Kidney (tissue), 14 donors: ENCODE data around the gene CABYR. TPM values are rescaled to one million over a fixed set of nuclear protein-coding genes. Genes with fewer than 3 reads are reported as not detected.
A peak's percentile ranks its signal among the peaks of the same experiment; 100 is the strongest.

Source experiments
- DNase-seq, 5 donors: peaks; one replicate each; pipeline ENCODE4 v3.0.0-alpha.2; 2013 to 2020
- FAIRE-seq: peaks from 2 replicates; lab custom pipeline; 2012; peaks lifted over from hg19 to GRCh38; lab: Jason Lieb, UNC
- H3K27ac ChIP-seq, 2 donors: one replicate each; pipeline ENCODE4 v1.7.0; 2013; ENCODE audit warnings: low read depth in 2 of 2, low read length in 2 of 2, inconsistent platforms in 1 of 2
- H3K27me3 ChIP-seq: one replicate; pipeline ENCODE4 v1.7.1; 2013; ENCODE audit warnings: low read length, inconsistent platforms; ENCODE audit not compliant: control insufficient read depth, insufficient read depth
- H3K36me3 ChIP-seq, 3 donors: one replicate each; pipeline versions ENCODE4 v1.7.0 to v1.7.1; 2013; ENCODE audit warnings: low read length in 3 of 3, control low read depth in 1 of 3, inconsistent platforms in 1 of 3; ENCODE audit not compliant: insufficient read depth in 3 of 3, control insufficient read depth in 2 of 3
- H3K4me1 ChIP-seq, 3 donors: one replicate each; pipeline versions ENCODE4 v1.7.0 to v1.7.1; 2013; ENCODE audit warnings: low read length in 3 of 3, inconsistent platforms in 1 of 3, low read depth in 1 of 3; ENCODE audit not compliant: control insufficient read depth in 2 of 3, insufficient read depth in 2 of 3
- H3K4me3 ChIP-seq, 3 donors: one replicate each; pipeline versions ENCODE4 v1.7.0 to v1.8.1; 2013; ENCODE audit warnings: low read length in 3 of 3, control low read depth in 1 of 3, inconsistent platforms in 1 of 3
- H3K9ac ChIP-seq, 3 donors: one replicate each; pipeline versions ENCODE4 v1.7.0 to v1.7.1; 2013; ENCODE audit warnings: low read length in 3 of 3, control low read depth in 1 of 3, inconsistent platforms in 1 of 3
- H3K9me3 ChIP-seq, 3 donors: one replicate each; pipeline versions ENCODE4 v1.7.0 to v1.7.1; 2013; ENCODE audit warnings: low read length in 3 of 3, control low read depth in 1 of 3, inconsistent platforms in 1 of 3; ENCODE audit not compliant: control insufficient read depth in 2 of 3, insufficient read depth in 1 of 3
- intact Hi-C: fragments of 100-400 bp; cut with DNase I; formaldehyde crosslinking; loops from one replicate; pipeline ENCODE4 v1.11.1; 2022
- polyA plus RNA-seq: library from polyadenylated mRNA; stranded (reverse); fragments of 350-450 nt; fragmentation: Illumina TruSeq; extraction: RNeasy Lipid Tissue Mini Kit (QIAGEN cat#74804); gene quantifications from one replicate; pipeline ENCODE4 v1.2.3, GENCODE V29; 2014; ENCODE audit warnings: low read depth, low replicate concordance; ENCODE audit not compliant: insufficient read depth
- total RNA-seq: library from RNA; stranded (reverse); fragmentation: NEBNext Ultra II Directional; extraction: Animal tissue kit (Norgen Biotek cat#: 25700); gene quantifications from one replicate; pipeline ENCODE4 v1.2.1, GENCODE V29; 2021
- TF ChIP-seq, protein P1 (sequence below): IDR thresholded peaks from 3 replicates; pipeline ENCODE4 v1.5.1; 2012; ENCODE audit warnings: mild to moderate bottlenecking, moderate library complexity, borderline replicate concordance; ENCODE audit not compliant: insufficient read depth; ENCODE audit errors: extremely low read depth
- donor health status: control.
- donor health status: control.
- donor health status: control.
- donor health status: control.
- donor health status: control.
- donor health status: DM: yes; HTN: yes; CAD: no.
- donor health status: Normal renal cell carcinoma (clear cell type).

CABYR gene
- total and polyA plus RNA-seq, 2 donors from 2014 or later, result 0.82 to 1.6 TPM

GRCh38 chr18:24114924-24115549 lies 23.8 kb upstream of the CABYR start:
- H3K4me3 ChIP-seq, result no peak overlapping the region

DNA sequence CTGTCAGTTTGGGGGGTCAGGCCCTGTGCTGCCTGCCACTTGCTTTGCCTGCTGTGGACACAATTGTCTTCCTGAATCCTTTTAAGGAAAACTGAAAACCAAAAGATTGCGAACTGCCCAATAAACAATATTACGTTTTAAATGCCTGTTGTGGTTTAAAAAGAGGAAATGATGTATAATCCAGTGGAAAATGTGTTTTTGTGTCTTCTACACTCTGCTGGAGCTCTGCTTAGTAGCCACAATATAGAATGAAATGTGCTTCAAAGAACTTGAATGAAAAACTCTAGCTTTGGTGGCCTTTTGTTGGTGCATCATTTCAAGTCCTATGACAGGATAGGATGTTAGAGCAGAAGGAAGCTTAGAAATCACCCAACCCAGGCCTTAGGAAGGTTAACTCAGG lies 23.2 kb upstream of the CABYR start:
- no peaks in the 10 kb centered on the region for H3K36me3 ChIP-seq
- H3K27me3 ChIP-seq, result no peaks in the 10 kb centered on the region
- FAIRE-seq (no peak), DNase-seq (no peak)
- no peak overlapping the region for H3K27ac ChIP-seq
- TF ChIP-seq, protein P1, sequence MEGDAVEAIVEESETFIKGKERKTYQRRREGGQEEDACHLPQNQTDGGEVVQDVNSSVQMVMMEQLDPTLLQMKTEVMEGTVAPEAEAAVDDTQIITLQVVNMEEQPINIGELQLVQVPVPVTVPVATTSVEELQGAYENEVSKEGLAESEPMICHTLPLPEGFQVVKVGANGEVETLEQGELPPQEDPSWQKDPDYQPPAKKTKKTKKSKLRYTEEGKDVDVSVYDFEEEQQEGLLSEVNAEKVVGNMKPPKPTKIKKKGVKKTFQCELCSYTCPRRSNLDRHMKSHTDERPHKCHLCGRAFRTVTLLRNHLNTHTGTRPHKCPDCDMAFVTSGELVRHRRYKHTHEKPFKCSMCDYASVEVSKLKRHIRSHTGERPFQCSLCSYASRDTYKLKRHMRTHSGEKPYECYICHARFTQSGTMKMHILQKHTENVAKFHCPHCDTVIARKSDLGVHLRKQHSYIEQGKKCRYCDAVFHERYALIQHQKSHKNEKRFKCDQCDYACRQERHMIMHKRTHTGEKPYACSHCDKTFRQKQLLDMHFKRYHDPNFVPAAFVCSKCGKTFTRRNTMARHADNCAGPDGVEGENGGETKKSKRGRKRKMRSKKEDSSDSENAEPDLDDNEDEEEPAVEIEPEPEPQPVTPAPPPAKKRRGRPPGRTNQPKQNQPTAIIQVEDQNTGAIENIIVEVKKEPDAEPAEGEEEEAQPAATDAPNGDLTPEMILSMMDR, result no peak
- H3K9ac ChIP-seq, result no peak overlapping the region
- intact Hi-C loops, result no loop called here
- no peaks in the 10 kb centered on the region for H3K4me1 ChIP-seq
- H3K9me3 ChIP-seq, result no peaks in the 10 kb centered on the region
- H3K4me3 ChIP-seq, result no peak overlapping the region

More at GRCh38 chr18:24114924-24115549, 23.8 kb upstream of the CABYR start:
- FAIRE-seq (no peak), DNase-seq (no peak)
- Histone ChIP-seq H3K27ac (no peak overlapping the region), H3K9ac (no peak overlapping the region), H3K36me3 (no peaks in the 10 kb centered on the region), H3K4me1 (no peaks in the 10 kb centered on the region), H3K27me3 (no peaks in the 10 kb centered on the region), H3K9me3 (no peaks in the 10 kb centered on the region)
- intact Hi-C loops, result no loop called here
- TF ChIP-seq, protein P1, result no peak

DNA sequence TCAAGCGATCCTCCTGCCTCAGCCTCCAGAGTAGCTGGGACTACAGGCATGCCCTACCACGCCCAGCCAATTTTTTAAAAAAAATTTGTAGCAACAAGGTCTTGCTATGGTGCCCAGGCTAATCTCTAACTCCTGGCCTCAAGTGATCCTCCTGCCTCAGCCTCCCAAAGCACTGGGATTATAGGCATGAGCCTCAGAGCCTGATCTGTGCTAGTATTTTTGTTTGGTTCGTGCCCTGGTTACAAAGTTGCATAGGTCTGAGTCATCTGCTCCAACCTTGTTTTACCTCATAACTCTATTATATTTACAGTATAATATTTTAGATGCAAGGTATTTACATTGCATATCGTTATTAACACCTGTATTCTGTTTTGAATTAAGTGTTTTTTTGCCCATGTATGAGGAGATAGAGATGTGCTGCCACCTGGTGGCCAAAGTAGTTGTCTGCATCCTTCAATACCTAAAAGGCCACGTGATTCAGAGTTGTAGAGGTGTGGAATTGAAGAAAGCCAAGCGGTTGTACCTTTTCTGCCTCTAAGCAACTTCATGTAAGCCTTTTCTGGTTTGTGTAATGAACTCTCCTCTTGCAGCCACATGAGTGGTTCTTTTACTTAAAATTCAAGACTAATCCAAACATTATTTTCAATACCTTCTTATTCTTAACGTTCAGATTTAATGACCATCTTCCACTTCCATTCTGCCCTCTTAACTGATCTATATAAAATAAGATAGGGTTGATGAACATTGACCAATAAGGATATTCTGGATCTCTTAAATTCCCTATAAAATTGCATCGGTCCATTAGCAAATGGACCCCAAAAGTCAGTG lies 19.9 kb upstream of the CABYR start:
- Histone ChIP-seq H3K9me3 (no peaks in the 10 kb centered on the region), H3K4me1 (no peaks in the 10 kb centered on the region), H3K4me3 (no peak overlapping the region), H3K27ac (no peak overlapping the region), H3K9ac (no peak overlapping the region), H3K27me3 (no peaks in the 10 kb centered on the region), H3K36me3 (no peaks in the 10 kb centered on the region)
- DNase-seq (peak; percentile 10 to 90 (median 73)), FAIRE-seq (peak; percentile 92)
- TF ChIP-seq, protein P1, result peak; percentile 89
- intact Hi-C loops, result no loop called here
